Activated CD8-positive, alpha-beta memory T cell treated with anti-CD3 and anti-CD28 coated beads for 24 hours (primary cell): ENCODE data around the gene MINDY1.

Source experiments
- DNase-seq: peaks from one replicate; pipeline ENCODE4 v3.0.0-alpha.2; 2020

The MINDY1 gene

GRCh38 chr1:150964164-150964489 is 42.6 kb downstream of the MINDY1 start:
- no peak for DNase-seq

GRCh38 chr1:150963321-150964163 is 43.2 kb downstream of the MINDY1 start:
- no peak for DNase-seq

- DNase-seq: no peak
Observed at GRCh38 chr1:150961756-150962155, 44.9 kb downstream of the MINDY1 start.

GRCh38 chr1:150960646-150961045 is 46.1 kb downstream of the MINDY1 start:
- DNase-seq: no peak

- no peak for DNase-seq
Observed at GRCh38 chr1:150957666-150958065, 49.0 kb downstream of the MINDY1 start.

GRCh38 chr1:150955280-150955679 is 51.4 kb downstream of the MINDY1 start:
- DNase-seq: no peak

GRCh38 chr1:150954708-150955107 is 52.0 kb downstream of the MINDY1 start:
- no peak for DNase-seq
